OCI-LY1 (cell line): ENCODE results near the gene SLAIN2.

ENCODE experiments used
- H2AFZ ChIP-seq: fragments of 200-600 bp; sonication (generic), shearing (Covaris generic); 2 replicates; pipeline ENCODE4 v1.6.0; 2014; ENCODE audit warnings: antibody characterized with exemption, mild to moderate bottlenecking, low read length
- H3F3A ChIP-seq: fragments of 200-600 bp; sonication (generic), shearing (Covaris generic); 2 replicates; pipeline ENCODE4 v1.6.0; 2014; ENCODE audit warnings: mild to moderate bottlenecking, antibody characterized with exemption, low read length, moderate library complexity; ENCODE audit not compliant: insufficient read depth
- H3K27ac ChIP-seq: fragments of 200-600 bp; sonication (generic); 2 replicates; pipeline ENCODE4 v1.5.1; 2014; ENCODE audit warnings: low read length, mixed run types, mild to moderate bottlenecking, low read depth; ENCODE audit not compliant: poor library complexity, severe bottlenecking
- H3K27me3 ChIP-seq: fragments of 200-600 bp; sonication (generic); 2 replicates; pipeline ENCODE4 v1.6.0; 2014; ENCODE audit warnings: antibody characterized with exemption, mild to moderate bottlenecking, low read length, moderate library complexity; ENCODE audit not compliant: insufficient read depth
- H3K36me3 ChIP-seq: fragments of 200-600 bp; sonication (generic); 2 replicates; pipeline ENCODE4 v1.6.1; 2014; ENCODE audit warnings: mild to moderate bottlenecking, antibody characterized with exemption, low read length, moderate library complexity, mixed read lengths; ENCODE audit not compliant: insufficient read depth
- H3K4me1 ChIP-seq: fragments of 200-600 bp; sonication (generic); 2 replicates; pipeline ENCODE4 v1.5.1; 2014; ENCODE audit warnings: mild to moderate bottlenecking, low read length, moderate library complexity; ENCODE audit not compliant: insufficient read depth, severe bottlenecking
- H3K4me2 ChIP-seq: fragments of 200-600 bp; sonication (generic), shearing (Covaris generic); 2 replicates; pipeline ENCODE4 v1.6.1; 2014; ENCODE audit warnings: low read length
- H3K4me3 ChIP-seq: fragments of 200-600 bp; sonication (generic); 2 replicates; pipeline ENCODE4 v1.5.1; 2014; ENCODE audit warnings: low read length, low read depth, mild to moderate bottlenecking, mixed read lengths; ENCODE audit not compliant: poor library complexity, severe bottlenecking
- H3K79me2 ChIP-seq: fragments of 200-600 bp; shearing (Covaris generic); 2 replicates; pipeline ENCODE4 v1.6.1; 2016; ENCODE audit warnings: mixed run types, low read length, mixed read lengths; ENCODE audit not compliant: insufficient read depth
- H3K9ac ChIP-seq: fragments of 200-600 bp; sonication (generic), shearing (Covaris generic); 2 replicates; pipeline ENCODE4 v1.6.1; 2014; ENCODE audit warnings: mild to moderate bottlenecking, low read length, mixed read lengths
- H3K9me2 ChIP-seq: fragments of 200-600 bp; sonication (generic), shearing (Covaris generic); 2 replicates; pipeline ENCODE4 v1.6.1; 2014; ENCODE audit warnings: low read depth, mild to moderate bottlenecking, low read length, mixed read lengths
- H3K9me3 ChIP-seq: fragments of 200-600 bp; shearing (Covaris generic); 2 replicates; pipeline ENCODE4 v1.6.1; 2014; ENCODE audit warnings: low read length, mixed read lengths
- H4K20me1 ChIP-seq: fragments of 200-600 bp; sonication (generic), shearing (Covaris generic); 2 replicates; pipeline ENCODE4 v1.6.0; 2016; ENCODE audit warnings: mild to moderate bottlenecking, low read length; ENCODE audit not compliant: insufficient read depth
- CTCF ChIP-seq: fragments of 200-600 bp; sonication (generic), shearing (Covaris generic); IDR thresholded peaks from 2 replicates; pipeline ENCODE4 v1.5.1; 2017; ENCODE audit warnings: mild to moderate bottlenecking, antibody characterized with exemption, low read length, moderate library complexity, mixed read lengths
- EZH2 ChIP-seq: fragments of 200-600 bp; sonication (generic), shearing (Covaris generic); IDR thresholded peaks from 2 replicates; pipeline ENCODE4 v1.8.0; 2017; ENCODE audit warnings: borderline replicate concordance, mixed run types, mild to moderate bottlenecking, antibody characterized with exemption, low read length, moderate library complexity, mixed read lengths

SLAIN2 gene

GRCh38 chr4:48350871-48351270, 9.5 kb downstream of the SLAIN2 start:
- TF ChIP-seq EZH2 (no peak), CTCF (no peak)
- Histone ChIP-seq H3K27me3 (no peaks in the 10 kb centered on the region), H3K36me3 (no peaks in the 10 kb centered on the region; the same call in 1 of the 2 replicates), H3K79me2 (peaks cover 35% of the 10 kb centered on the region), H3K27ac (no peak overlapping the region), H3K4me2 (no peak overlapping the region), H3F3A (no peaks in the 10 kb centered on the region), H4K20me1 (no peaks in the 10 kb centered on the region), H3K9me2 (no peaks in the 10 kb centered on the region), H3K4me3 (no peak overlapping the region), H3K9ac (no peak overlapping the region), H3K4me1 (no peaks in the 10 kb centered on the region), H2AFZ (no peak overlapping the region), H3K9me3 (peaks cover 5% of the 10 kb centered on the region; the same call in 1 of the 2 replicates)

DNA sequence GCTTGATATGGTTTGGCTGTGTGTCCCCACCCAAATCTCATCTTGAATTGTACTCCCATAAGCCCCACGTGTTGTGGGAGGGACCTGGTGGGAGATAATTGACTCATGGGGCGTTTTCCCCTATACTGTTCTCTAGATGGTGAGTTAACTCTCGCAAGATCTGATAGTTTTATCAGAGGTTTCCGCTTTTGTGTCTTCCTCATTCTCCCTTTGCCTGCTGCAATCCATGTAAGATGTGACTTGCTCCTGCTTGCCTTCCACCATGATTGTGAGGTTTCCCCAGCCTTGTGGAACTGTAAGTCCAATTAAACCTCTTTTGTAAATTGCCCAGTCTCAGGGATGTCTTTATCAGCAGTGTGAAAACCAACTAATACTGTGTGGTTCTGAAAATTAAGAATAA, 11.5 kb downstream of the SLAIN2 start:
- Histone ChIP-seq H3K9me3 (peaks cover 5% of the 10 kb centered on the region; the same call in 1 of the 2 replicates), H2AFZ (no peak overlapping the region), H3K9me2 (no peaks in the 10 kb centered on the region), H3F3A (no peaks in the 10 kb centered on the region), H3K27ac (no peak overlapping the region), H3K79me2 (peaks cover 33% of the 10 kb centered on the region), H3K9ac (no peak overlapping the region), H3K4me3 (no peak overlapping the region), H4K20me1 (no peaks in the 10 kb centered on the region), H3K4me2 (no peak overlapping the region), H3K36me3 (no peaks in the 10 kb centered on the region; the same call in 1 of the 2 replicates), H3K27me3 (no peaks in the 10 kb centered on the region), H3K4me1 (no peaks in the 10 kb centered on the region)
- TF ChIP-seq EZH2 = no peak

GRCh38 chr4:48356355-48356754, 15.0 kb downstream of the SLAIN2 start:
- H3K27me3 ChIP-seq = no peaks in the 10 kb centered on the region
- H3K79me2 ChIP-seq = peaks cover 14% of the 10 kb centered on the region; the same call in 1 of the 2 replicates
- no peak overlapping the region for H3K4me3 ChIP-seq
- H3F3A ChIP-seq = no peaks in the 10 kb centered on the region
- H3K27ac ChIP-seq = no peak overlapping the region
- TF ChIP-seq EZH2 = no peak
- TF ChIP-seq CTCF = no peak
- no peaks in the 10 kb centered on the region; the same call in 1 of the 2 replicates for H3K36me3 ChIP-seq
- no peaks in the 10 kb centered on the region for H3K9me2 ChIP-seq
- no peak overlapping the region for H2AFZ ChIP-seq
- no peak overlapping the region for H3K9ac ChIP-seq
- no peaks in the 10 kb centered on the region for H3K4me1 ChIP-seq
- H3K4me2 ChIP-seq = no peak overlapping the region
- H3K9me3 ChIP-seq = peaks cover 5% of the 10 kb centered on the region; the same call in 1 of the 2 replicates
- H4K20me1 ChIP-seq = no peaks in the 10 kb centered on the region
